ENCODE data around the gene SGCA. TPM values are rescaled to one million over a fixed set of nuclear protein-coding genes. Genes with fewer than 3 reads are reported as not detected.
A peak's percentile ranks its signal among the peaks of the same experiment; 100 is the strongest.

SGCA gene
- total and polyA plus RNA-seq, 10 of the 15 experiments (the other 5 are each of a cell fraction or from before 2014, with no cell fraction given) = 0.13 to 2.2 (median 0.50) TPM; not detected in 2

GRCh38 chr17:50190603-50191358 lies 25.0 kb downstream of the SGCA start:
- POLR2A ChIA-PET = no interaction called here
- in situ Hi-C loops (cut with MboI) = loop anchor here (10.0 kb wide), 1 partner anchor 104 kb away; no protein-coding TSS in a partner anchor
- WGBS (ENCODE audit: insufficient coverage, insufficient replicate concordance, low lambda C conversion rate, missing lambda C conversion rate) = 58% methylated on average over 8 of the region's 8 CpGs

GRCh38 chr17:50191359-50192143 lies 25.7 kb downstream of the SGCA start:
- RAD21 ChIA-PET (ENCODE audit: unreplicated experiment) = interaction anchor here (8.8 kb wide), 1 partner anchor 22 kb away, joined by 176 read pairs; no protein-coding TSS in a partner anchor
- CTCF ChIA-PET = interaction anchor here (1.6 to 10.1 kb wide), 2 partner anchors 9 to 20 kb away, joined by 3 to 514 read pairs; partner anchors contain the start of gene SGCA
- Histone ChIP-seq H3K4me1 (ENCODE audit: control insufficient read depth, insufficient read depth, low read length) (peaks cover 18% of the 10 kb centered on the region), H3K9me3 (replicated peaks; ENCODE audit: control insufficient read depth, insufficient read depth, low read length) (no peaks in the 10 kb centered on the region), H3K27me3 (replicated peaks in 1 of 2; ENCODE audit: control insufficient read depth in 2 of 2, insufficient read depth in 2 of 2, low read length in 1 of 2) (no peaks in the 10 kb centered on the region), H3K36me3 (ENCODE audit: control insufficient read depth in 2 of 2, insufficient read depth in 2 of 2, low read length in 1 of 2) (no peaks in the 10 kb centered on the region; a peak in 1 of 4 replicates), H3K27ac (ENCODE audit: control insufficient read depth, insufficient read depth) (no peak overlapping the region), H3K4me2 (ENCODE audit: control insufficient read depth, insufficient read depth) (peak overlapping the region; percentile 74), H3K79me2 (ENCODE audit: control insufficient read depth, insufficient read depth, low read length) (no peaks in the 10 kb centered on the region; the same call in 1 of the 2 replicates), H3K4me3 (no peak overlapping the region), H2AFZ (ENCODE audit: control insufficient read depth, low read depth, low read length) (no peak overlapping the region), H4K20me1 (ENCODE audit: control insufficient read depth, insufficient read depth) (no peaks in the 10 kb centered on the region), H3K9ac (ENCODE audit: control insufficient read depth, insufficient read depth, low read length) (no peak overlapping the region)
- BruUV-seq (replicated peaks) = no TSS peak
- SMC1A ChIA-PET (ENCODE audit: uncharacterized antibody, unreplicated experiment) = interaction anchor here (1.6 kb wide), 1 partner anchor 22 kb away, joined by 11 read pairs; no protein-coding TSS in a partner anchor
- in situ Hi-C loops (cut with MboI) = loop anchor here (10.0 kb wide), 1 partner anchor 103 kb away; no protein-coding TSS in a partner anchor
- WGBS (ENCODE audit: insufficient coverage, insufficient replicate concordance, low lambda C conversion rate, missing lambda C conversion rate) = 51% methylated on average over 17 of the region's 21 CpGs
- no peak for DNase-seq (ENCODE audit: low read depth, low spot score)
- FAIRE-seq = no peak
- POLR2A ChIA-PET = interaction anchor here (1.0 to 1.8 kb wide), 2 partner anchors 10 to 22 kb away, joined by 3 to 7 read pairs; no protein-coding TSS in a partner anchor
- no peak for ATAC-seq
- intact Hi-C loops (cut with micrococcal nuclease; ENCODE audit: unreplicated experiment) = no loop called here
- no peak for TF ChIP-seq HDAC6 (IDR thresholded peaks at IDR 0.05; ENCODE audit: unreplicated experiment)
- no peak for TF ChIP-seq NFYB (IDR thresholded peaks at IDR 0.05; ENCODE audit: insufficient read depth, low read depth, low read length)
- no peak for TF ChIP-seq JUNB (IDR thresholded peaks at IDR 0.05)
- TF ChIP-seq RELB (IDR thresholded peaks at IDR 0.05; ENCODE audit: low read depth) = no peak
- no peak for TF ChIP-seq MYC (IDR thresholded peaks at IDR 0.05; ENCODE audit: insufficient read depth, insufficient read length, insufficient replicate concordance, low read length, severe bottlenecking)
- no peak for TF ChIP-seq SKIL (IDR thresholded peaks at IDR 0.05; ENCODE audit: low read depth, poor library complexity, severe bottlenecking)

More at GRCh38 chr17:50190603-50191358, 25.0 kb downstream of the SGCA start:
- peaks cover 0 to 3% of the 10 kb centered on the region in 2 experiments; a peak in 2 of 4 replicates for H3K36me3 ChIP-seq (ENCODE audit: control insufficient read depth in 2 of 2, insufficient read depth in 2 of 2, low read length in 1 of 2)
- no peak overlapping the region for H3K9ac ChIP-seq (ENCODE audit: control insufficient read depth, insufficient read depth, low read length)
- ChIA-PET SMC1A (ENCODE audit: uncharacterized antibody, unreplicated experiment) (interaction anchor here (0.5 to 1.6 kb wide), 2 partner anchors 12 to 21 kb away, joined by 3 to 11 read pairs; no protein-coding TSS in a partner anchor), CTCF (interaction anchor here (1.6 to 10.1 kb wide), 2 partner anchors 9 to 19 kb away, joined by 3 to 514 read pairs; partner anchors contain the start of gene SGCA), RAD21 (ENCODE audit: unreplicated experiment) (interaction anchor here (8.8 kb wide), 1 partner anchor 21 kb away, joined by 176 read pairs; no protein-coding TSS in a partner anchor)
- H3K27ac ChIP-seq (ENCODE audit: control insufficient read depth, insufficient read depth) = no peak overlapping the region
- H3K27me3 ChIP-seq (replicated peaks in 1 of 2; ENCODE audit: control insufficient read depth in 2 of 2, insufficient read depth in 2 of 2, low read length in 1 of 2) = no peaks in the 10 kb centered on the region
- H3K9me3 ChIP-seq (replicated peaks; ENCODE audit: control insufficient read depth, insufficient read depth, low read length) = no peaks in the 10 kb centered on the region
- FAIRE-seq (no peak), ATAC-seq (no peak), DNase-seq (ENCODE audit: low read depth, low spot score) (no peak)
- peaks cover 18% of the 10 kb centered on the region for H3K4me1 ChIP-seq (ENCODE audit: control insufficient read depth, insufficient read depth, low read length)
- BruUV-seq (replicated peaks) = no TSS peak
- intact Hi-C loops (cut with micrococcal nuclease; ENCODE audit: unreplicated experiment) = no loop called here
- peak; percentile 42; the same call in 1 of the 2 replicates for TF ChIP-seq BMI1 (IDR thresholded peaks at IDR 0.05; ENCODE audit: borderline replicate concordance)
- no peak for TF ChIP-seq SUPT20H (IDR thresholded peaks at IDR 0.05; ENCODE audit: borderline replicate concordance, control insufficient read depth, low read depth, low read length)
- no peaks in the 10 kb centered on the region for H4K20me1 ChIP-seq (ENCODE audit: control insufficient read depth, insufficient read depth)
- H3K4me2 ChIP-seq (ENCODE audit: control insufficient read depth, insufficient read depth) = no peak overlapping the region
- H3K4me3 ChIP-seq = no peak overlapping the region
- no peak overlapping the region for H2AFZ ChIP-seq (ENCODE audit: control insufficient read depth, low read depth, low read length)
- no peaks in the 10 kb centered on the region; the same call in 1 of the 2 replicates for H3K79me2 ChIP-seq (ENCODE audit: control insufficient read depth, insufficient read depth, low read length)

Data from GM12878 (cell line).